Fibroblast of lung (primary cell): Measurements from ENCODE around the gene WWOX. TPM values are rescaled to one million over a fixed set of nuclear protein-coding genes. Genes with fewer than 3 reads are reported as not detected.

Source experiments
- DNase-seq, 2 donors: peaks; one replicate each; pipeline versions ENCODE4 v3.0.0 to v3.0.0-alpha.2; 2010; ENCODE audit warnings: low read depth in 2 of 2
- H2AFZ ChIP-seq: 2 replicates; pipeline ENCODE4 v1.5.1; 2012; ENCODE audit warnings: low read length, control low read depth, inconsistent platforms
- H3K27ac ChIP-seq: 2 replicates; pipeline ENCODE4 v1.5.1; 2011; ENCODE audit warnings: low read length, control low read depth; ENCODE audit not compliant: insufficient read depth
- H3K27me3 ChIP-seq: 2 replicates; pipeline ENCODE4 v1.5.1; 2011; ENCODE audit warnings: mild to moderate bottlenecking, low read length; ENCODE audit not compliant: control insufficient read depth, insufficient read depth
- H3K36me3 ChIP-seq: 2 replicates; pipeline ENCODE4 v1.5.1; 2011; ENCODE audit warnings: low read length; ENCODE audit not compliant: control insufficient read depth, insufficient read depth
- H3K4me1 ChIP-seq: 2 replicates; pipeline ENCODE4 v1.5.1; 2011; ENCODE audit warnings: low read length; ENCODE audit not compliant: control insufficient read depth, insufficient read depth; ENCODE audit errors: extremely low read depth
- H3K4me2 ChIP-seq: 2 replicates; pipeline ENCODE4 v1.5.1; 2011; ENCODE audit warnings: low read length, control low read depth; ENCODE audit not compliant: insufficient read depth; ENCODE audit errors: extremely low read depth
- H3K4me3 ChIP-seq, 4 experiments: fragments of 200-600 bp in 1 of 4; sonication (generic) in 1 of 4; replicated peaks in 1 of 4; 2 replicates each; pipeline ENCODE4 v1.5.1; 2011 to 2016; ENCODE audit warnings: low read length in 4 of 4, low read depth in 3 of 4, mild to moderate bottlenecking in 3 of 4, control low read depth in 2 of 4, inconsistent platforms in 1 of 4, mixed read lengths in 1 of 4; ENCODE audit not compliant: insufficient read depth in 1 of 4; ENCODE audit errors: control extremely low read depth in 1 of 4
- H3K79me2 ChIP-seq: 2 replicates; pipeline ENCODE4 v1.5.1; 2012; ENCODE audit warnings: mild to moderate bottlenecking, low read length, inconsistent platforms; ENCODE audit not compliant: control insufficient read depth, insufficient read depth
- H3K9ac ChIP-seq: 2 replicates; pipeline ENCODE4 v1.5.1; 2011; ENCODE audit warnings: mild to moderate bottlenecking, low read length, control low read depth; ENCODE audit not compliant: insufficient read depth
- H3K9me3 ChIP-seq: 2 replicates; pipeline ENCODE4 v1.5.1; 2012; ENCODE audit warnings: low read depth, low read length; ENCODE audit not compliant: control insufficient read depth, insufficient read depth
- H4K20me1 ChIP-seq: 2 replicates; pipeline ENCODE4 v1.5.1; 2011; ENCODE audit warnings: low read length; ENCODE audit not compliant: control insufficient read depth, insufficient read depth; ENCODE audit errors: extremely low read depth
- EZH2 ChIP-seq: IDR thresholded peaks from 2 replicates; pipeline ENCODE4 v1.5.1; 2012; ENCODE audit warnings: low read length, control low read depth, mild to moderate bottlenecking; ENCODE audit errors: missing control alignments
- polyA plus RNA-seq, 2 donors: library from polyadenylated mRNA; depleted of rRNA in 1 of 2; stranded (reverse) in 1 of 2; unstranded in 1 of 2; fragments of >200 nt; gene quantifications; 2 replicates each; pipeline ENCODE4 v1.2.1, GENCODE V29; 2011 to 2012; ENCODE audit warnings: missing spikeins in 1 of 2
- total RNA-seq: library from RNA; depleted of rRNA; stranded (reverse); fragments of >200 nt; gene quantifications from 2 replicates; pipeline ENCODE4 v1.2.1, GENCODE V29; 2014
- TF ChIP-seq, protein P1 (sequence below), 2 donors: IDR thresholded peaks in 1 of 2; conservative IDR thresholded peaks in 1 of 2; 1 replicate in 1 of 2; 2 replicates in 1 of 2; pipeline ENCODE4 v1.5.1; 2011 to 2012; ENCODE audit warnings: low read length in 2 of 2, control low read depth in 1 of 2, inconsistent platforms in 1 of 2, low read depth in 1 of 2, mild to moderate bottlenecking in 1 of 2

Gene WWOX
- total and polyA plus RNA-seq, 2 donors (not counting 1 experiment from before 2014, with no cell fraction given) = 5.6 to 16.3 TPM

DNA sequence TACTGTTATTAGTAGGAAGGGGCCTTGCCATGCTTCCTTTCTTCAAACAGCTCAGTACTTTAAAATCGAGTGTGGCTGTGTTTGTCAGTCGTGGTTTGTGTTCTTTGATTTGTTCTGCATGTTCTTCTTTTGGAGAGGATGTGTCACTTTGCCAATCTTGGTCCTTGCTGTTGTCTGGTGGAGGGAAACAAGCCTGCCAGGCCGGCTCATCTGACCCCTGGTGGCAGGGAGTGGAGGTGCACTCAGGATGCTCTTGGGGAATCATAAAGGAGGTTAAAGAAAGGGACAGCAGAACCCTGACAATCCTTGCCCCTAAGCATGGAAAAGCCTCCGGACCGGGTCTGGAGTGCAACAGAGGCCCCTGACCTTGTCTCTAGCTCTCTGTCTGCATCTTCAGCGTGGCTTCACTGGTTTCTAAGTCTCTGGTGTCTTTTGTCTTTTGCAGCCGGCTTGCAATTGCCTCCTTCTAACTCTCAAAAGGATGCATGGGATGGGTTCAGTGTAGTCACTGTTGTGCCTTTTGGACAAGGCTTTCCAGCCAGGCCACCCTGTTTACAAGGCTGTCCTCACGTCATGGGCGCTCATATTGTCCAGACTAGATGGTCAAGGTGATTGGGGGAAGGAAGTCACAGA lies 135.8 kb downstream of the WWOX start:
- TF ChIP-seq, protein P1, sequence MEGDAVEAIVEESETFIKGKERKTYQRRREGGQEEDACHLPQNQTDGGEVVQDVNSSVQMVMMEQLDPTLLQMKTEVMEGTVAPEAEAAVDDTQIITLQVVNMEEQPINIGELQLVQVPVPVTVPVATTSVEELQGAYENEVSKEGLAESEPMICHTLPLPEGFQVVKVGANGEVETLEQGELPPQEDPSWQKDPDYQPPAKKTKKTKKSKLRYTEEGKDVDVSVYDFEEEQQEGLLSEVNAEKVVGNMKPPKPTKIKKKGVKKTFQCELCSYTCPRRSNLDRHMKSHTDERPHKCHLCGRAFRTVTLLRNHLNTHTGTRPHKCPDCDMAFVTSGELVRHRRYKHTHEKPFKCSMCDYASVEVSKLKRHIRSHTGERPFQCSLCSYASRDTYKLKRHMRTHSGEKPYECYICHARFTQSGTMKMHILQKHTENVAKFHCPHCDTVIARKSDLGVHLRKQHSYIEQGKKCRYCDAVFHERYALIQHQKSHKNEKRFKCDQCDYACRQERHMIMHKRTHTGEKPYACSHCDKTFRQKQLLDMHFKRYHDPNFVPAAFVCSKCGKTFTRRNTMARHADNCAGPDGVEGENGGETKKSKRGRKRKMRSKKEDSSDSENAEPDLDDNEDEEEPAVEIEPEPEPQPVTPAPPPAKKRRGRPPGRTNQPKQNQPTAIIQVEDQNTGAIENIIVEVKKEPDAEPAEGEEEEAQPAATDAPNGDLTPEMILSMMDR (conservative IDR thresholded peaks at IDR 0.05 in 1 of 2, IDR thresholded peaks at IDR 0.05 in 1 of 2; ENCODE audit: low read depth in 1 of 2, low read length in 2 of 2) = peak; percentile 92 to 99
- no peak for TF ChIP-seq EZH2
- Histone ChIP-seq H2AFZ (no peak overlapping the region), H3K4me2 (no peak overlapping the region), H4K20me1 (no peaks in the 10 kb centered on the region), H3K9ac (no peak overlapping the region), H3K27me3 (no peaks in the 10 kb centered on the region), H3K27ac (no peak overlapping the region), H3K36me3 (no peaks in the 10 kb centered on the region), H3K4me3 (no peak overlapping the region), H3K9me3 (no peaks in the 10 kb centered on the region), H3K79me2 (no peaks in the 10 kb centered on the region), H3K4me1 (no peaks in the 10 kb centered on the region)
- DNase-seq = peak; percentile 47 to 72

DNA sequence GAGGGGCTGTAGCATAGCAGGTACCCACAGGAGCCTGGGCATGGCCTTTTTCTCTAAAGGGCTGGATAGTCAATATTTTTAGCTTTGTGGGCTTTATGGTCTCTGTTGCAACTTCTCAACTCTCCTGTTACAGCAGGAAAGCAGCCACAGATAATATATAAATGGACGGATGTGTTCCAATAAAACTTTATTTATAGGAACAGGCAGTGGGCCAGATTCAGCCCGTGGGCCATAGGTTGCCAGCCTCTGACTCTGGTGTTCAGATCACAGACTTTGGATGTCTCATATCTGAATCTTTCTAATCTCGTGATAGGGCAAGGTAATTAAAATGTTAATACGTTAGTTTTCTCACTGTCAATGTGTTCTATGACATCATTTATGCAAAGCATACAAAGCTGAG lies 136.4 kb downstream of the WWOX start:
- Histone ChIP-seq H3K4me3 (no peak overlapping the region), H2AFZ (no peak overlapping the region), H3K4me1 (no peaks in the 10 kb centered on the region), H4K20me1 (no peaks in the 10 kb centered on the region), H3K4me2 (no peak overlapping the region), H3K36me3 (no peaks in the 10 kb centered on the region), H3K27me3 (no peaks in the 10 kb centered on the region), H3K9me3 (no peaks in the 10 kb centered on the region), H3K27ac (no peak overlapping the region), H3K79me2 (no peaks in the 10 kb centered on the region), H3K9ac (no peak overlapping the region)
- TF ChIP-seq EZH2 = no peak
- TF ChIP-seq, protein P1 (conservative IDR thresholded peaks at IDR 0.05 in 1 of 2, IDR thresholded peaks at IDR 0.05 in 1 of 2; ENCODE audit: low read depth in 1 of 2, low read length in 2 of 2) = no peak
- DNase-seq = no peak

- Histone ChIP-seq H3K4me3 (no peak overlapping the region), H2AFZ (no peak overlapping the region), H3K4me1 (no peaks in the 10 kb centered on the region), H4K20me1 (no peaks in the 10 kb centered on the region), H3K9ac (no peak overlapping the region), H3K79me2 (no peaks in the 10 kb centered on the region), H3K27me3 (no peaks in the 10 kb centered on the region), H3K9me3 (no peaks in the 10 kb centered on the region), H3K27ac (no peak overlapping the region), H3K36me3 (no peaks in the 10 kb centered on the region), H3K4me2 (no peak overlapping the region)
- no peak for DNase-seq
- TF ChIP-seq EZH2 = no peak
- TF ChIP-seq, protein P1 (conservative IDR thresholded peaks at IDR 0.05 in 1 of 2, IDR thresholded peaks at IDR 0.05 in 1 of 2; ENCODE audit: low read depth in 1 of 2, low read length in 2 of 2) = no peak
These were observed 138.4 kb downstream of the WWOX start for GRCh38 chr16:78237841-78238240.
